Fibroblast of gingiva (primary cell): ENCODE results near the gene SNX10.

Experiments used
- DNase-seq: peaks from one replicate; pipeline ENCODE4 v3.0.0-alpha.2; 2011; ENCODE audit warnings: low read depth

Gene SNX10

GRCh38 chr7:26337232-26337865 lies 45.7 kb downstream of the SNX10 start:
- DNase-seq = no peak

DNA sequence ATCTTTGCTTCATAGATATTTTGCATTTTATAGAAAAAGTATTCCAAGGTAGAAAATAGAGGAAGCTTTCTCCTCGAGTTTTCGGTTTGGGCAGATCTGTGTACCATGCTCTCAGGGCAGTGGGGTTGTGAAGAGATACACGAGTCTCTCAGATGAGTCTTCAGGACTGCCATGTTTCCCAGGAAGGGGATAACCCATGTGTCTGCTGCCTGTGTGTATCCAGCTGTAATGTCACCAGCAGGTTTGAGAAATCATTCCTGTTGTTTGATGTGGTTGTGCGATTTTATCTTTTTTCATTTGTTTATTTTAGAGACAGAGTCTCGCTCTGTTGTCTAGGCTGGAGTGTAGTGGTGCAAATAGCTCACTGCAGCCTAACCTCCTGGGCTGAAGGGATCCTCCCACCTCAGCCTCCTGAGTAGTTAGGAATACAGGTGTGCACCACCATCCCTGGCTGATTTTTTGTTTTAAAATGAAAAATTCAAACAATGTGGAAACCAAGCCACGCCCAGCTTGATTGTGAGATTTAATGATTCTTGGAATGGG lies 48.9 kb downstream of the SNX10 start:
- DNase-seq = no peak

DNA sequence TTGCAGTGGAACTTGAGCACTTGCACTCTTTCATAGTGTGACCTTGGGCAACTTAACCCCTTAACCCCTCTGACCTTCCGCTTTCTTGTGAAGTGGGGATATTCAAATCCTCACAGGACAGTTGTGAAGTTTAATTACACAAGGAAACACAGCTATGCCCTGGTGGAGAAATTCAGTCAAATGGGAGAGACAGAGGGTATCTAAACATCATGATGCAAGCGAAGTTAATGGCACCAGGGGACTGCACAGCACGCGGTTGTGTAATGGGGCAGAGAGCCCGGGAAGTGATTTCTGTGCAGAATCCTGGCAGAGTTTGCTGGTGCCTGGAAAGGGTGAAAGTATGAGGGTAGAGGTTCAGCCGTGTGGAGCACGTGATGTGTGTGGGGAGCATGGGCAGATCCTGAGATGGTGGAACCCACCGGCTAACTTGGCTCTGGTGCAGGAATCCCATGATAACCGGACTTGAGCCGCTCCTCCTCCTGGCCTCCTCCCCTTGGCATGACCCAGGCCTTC lies 51.7 kb downstream of the SNX10 start:
- no peak for DNase-seq

GRCh38 chr7:26343837-26344236 lies 52.2 kb downstream of the SNX10 start:
- no peak for DNase-seq

DNA sequence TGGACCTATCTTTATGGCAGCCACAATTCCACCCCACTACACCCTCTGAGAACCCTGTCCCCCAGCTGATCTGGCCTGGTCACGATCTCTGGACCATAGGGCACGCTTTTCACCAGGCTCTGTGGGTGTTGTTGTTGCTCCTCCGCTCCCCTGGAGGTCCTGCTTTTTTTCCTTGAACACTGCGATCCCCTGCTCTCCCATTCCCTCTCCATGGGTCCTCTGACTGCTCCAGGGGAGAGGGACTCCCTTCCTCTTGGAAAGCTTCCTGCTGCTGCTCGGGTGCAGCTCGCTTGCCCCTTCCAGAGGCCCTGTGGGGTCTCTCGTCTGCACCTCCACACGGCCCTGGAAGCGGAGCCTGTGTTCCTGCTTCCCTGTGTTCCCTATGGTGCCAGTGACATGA lies 53.5 kb downstream of the SNX10 start:
- DNase-seq = no peak

DNA sequence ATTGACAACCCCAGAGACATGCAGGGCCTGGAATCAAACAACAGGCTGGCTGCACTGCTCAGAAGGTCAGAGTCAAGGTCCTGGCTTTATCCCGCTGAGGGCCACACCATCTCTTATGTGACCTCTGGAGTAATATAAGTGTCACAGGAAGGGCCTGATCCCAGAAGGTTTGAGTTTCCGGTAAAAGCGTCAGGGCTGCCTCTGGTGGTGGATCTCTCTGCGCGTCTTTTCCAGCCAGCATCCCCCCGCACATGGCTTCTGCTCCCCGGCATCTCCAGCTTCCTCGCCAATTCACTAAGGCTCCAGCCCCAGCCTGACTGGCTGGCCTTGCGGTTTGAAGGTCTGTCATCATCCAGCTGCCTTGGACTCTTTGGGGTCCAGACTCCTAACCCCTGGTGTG lies 54.2 kb downstream of the SNX10 start:
- DNase-seq = no peak

- DNase-seq = no peak
These were observed 55.0 kb downstream of the SNX10 start for GRCh38 chr7:26346611-26347203.

- DNase-seq = no peak
These were observed 56.7 kb downstream of the SNX10 start for GRCh38 chr7:26348234-26348851.

DNA sequence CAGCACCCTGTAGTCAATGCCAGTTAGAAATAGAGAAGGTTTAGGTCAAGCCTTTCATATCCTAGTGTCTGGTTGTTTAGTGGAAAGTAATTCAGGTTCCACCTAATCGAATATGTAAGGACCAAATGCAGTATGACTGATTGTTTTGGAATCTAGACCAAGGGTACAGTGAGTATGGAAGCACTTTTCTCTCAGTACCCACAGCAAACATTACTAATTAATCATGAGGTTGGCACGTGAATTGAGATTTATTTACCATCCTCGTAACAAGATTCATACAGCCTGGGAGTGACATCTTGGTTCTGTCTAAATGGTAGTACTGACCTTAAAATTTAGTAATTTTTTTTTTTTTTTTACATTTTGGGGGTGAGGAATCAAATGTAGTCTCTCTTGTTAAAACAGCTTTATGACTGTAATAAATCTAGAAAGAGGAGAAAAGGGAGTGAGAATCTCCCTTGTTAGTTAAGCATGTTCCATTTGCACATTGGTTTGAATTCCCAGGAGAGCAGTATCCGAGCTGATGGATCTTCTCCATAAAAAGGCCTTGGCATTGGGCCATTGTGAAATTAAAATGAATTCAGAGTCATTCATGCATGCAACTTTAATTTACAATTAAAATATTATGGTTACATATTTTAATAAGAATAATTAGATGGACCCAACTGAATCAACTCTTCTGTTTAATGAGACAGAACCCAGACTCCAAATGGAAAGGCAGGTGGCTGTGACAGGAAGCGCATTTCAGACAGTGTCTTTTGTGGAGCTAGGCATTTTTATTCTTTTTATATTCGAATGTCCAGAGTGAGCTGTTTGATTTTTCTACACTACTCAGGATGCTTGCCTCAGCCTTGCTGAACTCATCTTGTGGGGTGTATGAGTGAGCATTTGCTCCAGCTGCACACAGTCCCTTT lies 57.6 kb downstream of the SNX10 start:
- no peak for DNase-seq

DNA sequence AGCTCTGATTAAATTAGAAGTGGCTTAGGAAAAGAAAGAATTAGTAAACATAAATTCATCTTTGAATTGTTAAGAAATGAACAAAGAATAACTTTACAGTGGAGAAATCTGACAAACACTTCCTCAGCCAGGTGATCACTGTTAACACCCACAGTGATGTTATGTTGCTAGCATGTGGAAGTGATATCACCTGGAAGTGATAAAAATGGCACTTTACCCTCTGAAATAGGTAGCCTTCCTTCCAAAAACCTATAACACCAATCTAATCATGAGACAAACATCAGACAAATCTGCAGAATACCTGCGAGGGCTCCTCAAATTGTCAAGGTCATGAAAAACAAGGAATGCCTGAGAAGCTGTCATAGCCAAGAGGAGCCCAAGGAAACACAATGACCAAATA lies 59.5 kb downstream of the SNX10 start:
- no peak for DNase-seq

DNA sequence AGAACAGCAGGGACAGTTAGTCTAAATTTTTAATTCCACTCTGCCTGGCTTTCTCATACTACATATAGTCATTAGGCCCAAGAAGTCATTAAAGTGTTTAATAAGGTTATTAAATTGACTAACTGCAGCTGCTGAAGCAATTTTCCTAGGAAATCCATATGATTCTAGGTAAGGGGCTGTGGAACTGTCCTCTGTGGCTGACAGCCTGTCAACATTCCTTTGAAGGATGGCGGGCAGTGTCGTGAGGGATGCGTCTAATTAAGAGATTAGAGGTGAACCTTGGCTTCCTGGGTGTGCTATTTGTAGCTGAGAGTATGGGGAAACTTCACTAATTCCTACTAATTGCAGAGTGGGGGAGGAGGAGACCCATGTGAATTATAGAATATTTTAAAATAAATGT lies 64.6 kb downstream of the SNX10 start:
- DNase-seq = no peak

DNA sequence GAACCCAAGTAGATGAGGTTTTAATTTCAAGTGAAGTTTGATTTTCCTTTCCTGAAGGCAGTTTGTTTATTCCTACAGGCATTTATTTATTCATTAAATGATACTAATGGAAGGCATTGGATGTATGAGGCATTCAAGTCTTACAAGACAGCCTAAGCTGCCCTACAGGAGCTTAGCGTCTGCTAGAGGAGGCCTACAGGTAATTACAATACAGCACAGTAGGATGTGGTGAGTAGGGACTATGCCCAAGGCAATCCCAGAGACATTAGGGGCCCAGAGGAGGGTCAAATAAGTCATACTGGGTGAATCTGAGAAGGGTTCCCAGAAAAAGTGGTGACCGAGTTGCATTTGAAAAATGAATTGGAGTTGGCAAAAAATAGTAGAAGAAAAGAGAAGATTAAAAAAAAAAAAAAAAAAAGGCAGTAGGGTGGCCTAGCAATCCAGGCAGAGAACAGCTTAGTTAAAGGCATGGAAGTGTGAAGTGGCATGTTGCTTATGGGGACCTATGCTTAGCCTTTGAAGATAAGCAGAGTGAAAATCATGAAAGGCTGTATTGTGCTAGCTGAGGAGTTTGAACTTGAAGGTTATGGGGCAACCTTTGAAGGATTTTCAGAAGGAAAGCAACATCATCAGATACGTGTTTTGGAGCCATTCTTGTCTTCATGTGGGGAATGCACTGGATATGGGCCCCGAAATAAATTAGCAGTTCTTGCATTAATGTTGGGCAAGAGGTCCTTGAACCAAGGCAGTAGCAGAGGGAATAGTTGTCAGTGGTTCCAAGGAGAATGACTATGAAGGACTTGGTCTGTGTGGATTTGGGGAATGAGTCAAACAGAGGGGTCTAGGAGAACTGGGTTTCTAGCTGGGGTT lies 65.5 kb downstream of the SNX10 start:
- DNase-seq = peak; percentile 49

- no peak for DNase-seq
These were observed 66.1 kb downstream of the SNX10 start for GRCh38 chr7:26357799-26358151.

GRCh38 chr7:26360650-26361049 lies 69.0 kb downstream of the SNX10 start:
- DNase-seq = no peak

GRCh38 chr7:26361637-26362036 lies 70.0 kb downstream of the SNX10 start:
- DNase-seq = no peak

- no peak for DNase-seq
These were observed 71.8 kb downstream of the SNX10 start for GRCh38 chr7:26363465-26363864.

GRCh38 chr7:26365077-26365900 lies 73.6 kb downstream of the SNX10 start:
- DNase-seq = peak; percentile 60

DNA sequence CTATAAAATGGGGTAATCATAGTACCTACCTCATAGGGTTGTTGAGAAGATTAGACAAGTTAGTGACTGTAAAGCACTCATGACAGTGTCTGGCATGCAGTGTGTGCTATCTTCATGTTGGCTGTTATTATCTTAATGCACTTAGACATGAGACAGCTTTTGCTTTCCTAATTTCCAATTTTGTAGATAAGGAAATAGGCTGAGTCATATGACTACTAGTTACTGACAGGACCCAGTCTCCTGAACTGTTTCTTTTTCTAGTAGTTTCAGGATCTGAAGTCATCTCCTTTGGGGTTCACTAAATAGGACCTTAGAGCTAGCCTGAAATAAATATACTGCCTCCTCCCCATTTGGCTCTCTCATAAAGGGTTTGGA lies 74.2 kb downstream of the SNX10 start:
- DNase-seq = no peak

GRCh38 chr7:26367219-26367711 lies 75.6 kb downstream of the SNX10 start:
- no peak for DNase-seq

- no peak for DNase-seq
These were observed 76.9 kb downstream of the SNX10 start for GRCh38 chr7:26368542-26368941.
